A549 (cell line): Measurements from ENCODE around the gene IRAK3.

Source experiments
- CTCF ChIP-seq: fragments of >200 bp; sonication (Bioruptor Twin); formaldehyde crosslinking; IDR thresholded peaks from 3 replicates; pipeline ENCODE4 v1.5.1; 2016
- EP300 ChIP-seq, 2 experiments: fragments of >200 bp; sonication (Bioruptor Twin); formaldehyde crosslinking; IDR thresholded peaks; 2 replicates in 1 of 2; 3 replicates in 1 of 2; pipeline ENCODE4 v1.6.1; 2016 to 2017
- MAX ChIP-seq: IDR thresholded peaks from 2 replicates; pipeline ENCODE4 v1.6.1; 2012
- POLR2A ChIP-seq: IDR thresholded peaks from 2 replicates; pipeline ENCODE4 v1.6.1; 2012; ENCODE audit warnings: mild to moderate bottlenecking, low read length
- POLR2AphosphoS2 ChIP-seq: conservative IDR thresholded peaks from 2 replicates; pipeline ENCODE4 v1.6.1; 2012; ENCODE audit warnings: low read length, improper control_type of control experiment, inconsistent platforms
- RAD21 ChIP-seq, 2 experiments: fragments of >200 bp in 1 of 2; sonication (Bioruptor Twin) in 1 of 2; formaldehyde crosslinking in 1 of 2; IDR thresholded peaks in 1 of 2; conservative IDR thresholded peaks in 1 of 2; 2 replicates in 1 of 2; 3 replicates in 1 of 2; pipeline ENCODE4 v1.6.1; 2012 to 2018; ENCODE audit warnings: inconsistent platforms in 1 of 2
- REST ChIP-seq: fragments of 200-600 bp; sonication (generic); IDR thresholded peaks from 2 replicates; pipeline ENCODE4 v1.6.1; 2016; ENCODE audit warnings: antibody characterized with exemption, mild to moderate bottlenecking, moderate library complexity
- RNF2 ChIP-seq: fragments of 200-600 bp; sonication (generic); IDR thresholded peaks from 2 replicates; pipeline ENCODE4 v1.6.1; 2016; ENCODE audit warnings: low read depth, mild to moderate bottlenecking, antibody characterized with exemption, moderate library complexity, borderline replicate concordance
- SMC3 ChIP-seq: fragments of >200 bp; sonication (Bioruptor Twin); formaldehyde crosslinking; IDR thresholded peaks from 3 replicates; pipeline ENCODE4 v1.6.1; 2018; ENCODE audit warnings: inconsistent platforms
- TP53 ChIP-seq: fragments of 250-450 bp; sonication (Bioruptor Pico); IDR thresholded peaks from 2 replicates; pipeline ENCODE4 v1.5.0; 2021; ENCODE audit warnings: mild to moderate bottlenecking, moderate library complexity

- TF ChIP-seq REST, result no peak
- TF ChIP-seq TP53, result no peak
- no peak for TF ChIP-seq RNF2
- no peak for TF ChIP-seq CTCF
- no peak for TF ChIP-seq EP300 (IDR thresholded peaks at IDR 0.05)
- TF ChIP-seq RAD21 (conservative IDR thresholded peaks at IDR 0.05 in 1 of 2, IDR thresholded peaks at IDR 0.05 in 1 of 2), result no peak
- TF ChIP-seq POLR2A, result no peak
- TF ChIP-seq SMC3, result no peak
- TF ChIP-seq MAX, result no peak
- TF ChIP-seq POLR2AphosphoS2, result no peak
Observed at GRCh38 chr12:66237505-66238175, 48.6 kb downstream of the IRAK3 start.
